ENCODE results near the gene ELP5.
A peak's percentile ranks its signal among the peaks of the same experiment; 100 is the strongest.

ELP5 gene

DNA sequence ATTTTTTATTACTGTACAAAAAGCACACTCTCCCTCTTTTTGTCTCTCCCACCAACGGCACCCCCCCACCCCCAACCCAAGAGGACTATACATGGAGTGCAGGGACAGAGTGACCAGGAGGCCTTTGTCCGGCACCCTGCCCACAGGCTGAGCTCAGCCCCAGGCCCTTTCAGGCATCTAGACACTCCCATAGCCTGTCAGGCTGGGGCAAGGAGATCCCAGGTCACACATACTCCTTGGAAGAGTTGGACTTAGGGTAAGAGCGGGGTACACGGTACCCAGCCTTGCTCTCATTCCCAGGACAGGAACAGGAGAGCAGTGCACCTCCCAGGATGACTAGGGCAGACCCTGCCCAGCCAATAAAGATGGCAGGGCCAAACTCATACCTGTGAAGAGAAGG, 8.1 kb downstream of the ELP5 start:
- DNase-seq (ENCODE audit: extremely low read depth, insufficient read length) = no peak
- TF ChIP-seq, protein P1, sequence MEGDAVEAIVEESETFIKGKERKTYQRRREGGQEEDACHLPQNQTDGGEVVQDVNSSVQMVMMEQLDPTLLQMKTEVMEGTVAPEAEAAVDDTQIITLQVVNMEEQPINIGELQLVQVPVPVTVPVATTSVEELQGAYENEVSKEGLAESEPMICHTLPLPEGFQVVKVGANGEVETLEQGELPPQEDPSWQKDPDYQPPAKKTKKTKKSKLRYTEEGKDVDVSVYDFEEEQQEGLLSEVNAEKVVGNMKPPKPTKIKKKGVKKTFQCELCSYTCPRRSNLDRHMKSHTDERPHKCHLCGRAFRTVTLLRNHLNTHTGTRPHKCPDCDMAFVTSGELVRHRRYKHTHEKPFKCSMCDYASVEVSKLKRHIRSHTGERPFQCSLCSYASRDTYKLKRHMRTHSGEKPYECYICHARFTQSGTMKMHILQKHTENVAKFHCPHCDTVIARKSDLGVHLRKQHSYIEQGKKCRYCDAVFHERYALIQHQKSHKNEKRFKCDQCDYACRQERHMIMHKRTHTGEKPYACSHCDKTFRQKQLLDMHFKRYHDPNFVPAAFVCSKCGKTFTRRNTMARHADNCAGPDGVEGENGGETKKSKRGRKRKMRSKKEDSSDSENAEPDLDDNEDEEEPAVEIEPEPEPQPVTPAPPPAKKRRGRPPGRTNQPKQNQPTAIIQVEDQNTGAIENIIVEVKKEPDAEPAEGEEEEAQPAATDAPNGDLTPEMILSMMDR (IDR thresholded peaks at IDR 0.05; ENCODE audit: insufficient read depth, low read length, poor library complexity, severe bottlenecking) = no peak
- peaks cover 2% of the 10 kb centered on the region; the same call in 1 of the 2 replicates for H3K27me3 ChIP-seq (replicated peaks; ENCODE audit: control insufficient read depth, insufficient read depth, low read length)
- no peak overlapping the region for H3K4me3 ChIP-seq (replicated peaks; ENCODE audit: low read depth, low read length)
- H3K36me3 ChIP-seq (ENCODE audit: control insufficient read depth, insufficient read depth, low read length) = peaks cover 14% of the 10 kb centered on the region

- Histone ChIP-seq H3K27me3 (replicated peaks; ENCODE audit: control insufficient read depth, insufficient read depth, low read length) (peaks cover 2% of the 10 kb centered on the region; the same call in 1 of the 2 replicates), H3K36me3 (ENCODE audit: control insufficient read depth, insufficient read depth, low read length) (peaks cover 13% of the 10 kb centered on the region), H3K4me3 (replicated peaks; ENCODE audit: low read depth, low read length) (peak overlapping the region; percentile 14)
- DNase-seq (ENCODE audit: extremely low read depth, insufficient read length) = no peak
- TF ChIP-seq, protein P1 (IDR thresholded peaks at IDR 0.05; ENCODE audit: insufficient read depth, low read length, poor library complexity, severe bottlenecking) = no peak
Measured at GRCh38 chr17:7260651-7261378, 8.8 kb downstream of the ELP5 start.

- DNase-seq (ENCODE audit: extremely low read depth, insufficient read length) = no peak
- Histone ChIP-seq H3K4me3 (replicated peaks; ENCODE audit: low read depth, low read length) (peak overlapping the region; percentile 14; the same call in 1 of the 2 replicates), H3K36me3 (ENCODE audit: control insufficient read depth, insufficient read depth, low read length) (peaks cover 11% of the 10 kb centered on the region), H3K27me3 (replicated peaks; ENCODE audit: control insufficient read depth, insufficient read depth, low read length) (peaks cover 2% of the 10 kb centered on the region; the same call in 1 of the 2 replicates)
- TF ChIP-seq, protein P1 (IDR thresholded peaks at IDR 0.05; ENCODE audit: insufficient read depth, low read length, poor library complexity, severe bottlenecking) = no peak
Measured at GRCh38 chr17:7261379-7262191, 9.6 kb downstream of the ELP5 start.

GRCh38 chr17:7262192-7262934, 10.3 kb downstream of the ELP5 start, which contains the start of gene CLDN7:
Gene CLDN7, minus strand, starts transcription at chr17:7262478. Its CDS starts 435 bp downstream, at chr17:7262043.
- Histone ChIP-seq H3K4me3 (replicated peaks; ENCODE audit: low read depth, low read length) (no peak within 1 kb of the TSS), H3K27me3 (replicated peaks; ENCODE audit: control insufficient read depth, insufficient read depth, low read length) (peaks cover 2% of the 10 kb centered on the region; the same call in 1 of the 2 replicates), H3K36me3 (ENCODE audit: control insufficient read depth, insufficient read depth, low read length) (peaks cover 7% of the 10 kb centered on the region)
- no peak for DNase-seq (ENCODE audit: extremely low read depth, insufficient read length)
- TF ChIP-seq, protein P1 (IDR thresholded peaks at IDR 0.05; ENCODE audit: insufficient read depth, low read length, poor library complexity, severe bottlenecking) = no peak

DNA sequence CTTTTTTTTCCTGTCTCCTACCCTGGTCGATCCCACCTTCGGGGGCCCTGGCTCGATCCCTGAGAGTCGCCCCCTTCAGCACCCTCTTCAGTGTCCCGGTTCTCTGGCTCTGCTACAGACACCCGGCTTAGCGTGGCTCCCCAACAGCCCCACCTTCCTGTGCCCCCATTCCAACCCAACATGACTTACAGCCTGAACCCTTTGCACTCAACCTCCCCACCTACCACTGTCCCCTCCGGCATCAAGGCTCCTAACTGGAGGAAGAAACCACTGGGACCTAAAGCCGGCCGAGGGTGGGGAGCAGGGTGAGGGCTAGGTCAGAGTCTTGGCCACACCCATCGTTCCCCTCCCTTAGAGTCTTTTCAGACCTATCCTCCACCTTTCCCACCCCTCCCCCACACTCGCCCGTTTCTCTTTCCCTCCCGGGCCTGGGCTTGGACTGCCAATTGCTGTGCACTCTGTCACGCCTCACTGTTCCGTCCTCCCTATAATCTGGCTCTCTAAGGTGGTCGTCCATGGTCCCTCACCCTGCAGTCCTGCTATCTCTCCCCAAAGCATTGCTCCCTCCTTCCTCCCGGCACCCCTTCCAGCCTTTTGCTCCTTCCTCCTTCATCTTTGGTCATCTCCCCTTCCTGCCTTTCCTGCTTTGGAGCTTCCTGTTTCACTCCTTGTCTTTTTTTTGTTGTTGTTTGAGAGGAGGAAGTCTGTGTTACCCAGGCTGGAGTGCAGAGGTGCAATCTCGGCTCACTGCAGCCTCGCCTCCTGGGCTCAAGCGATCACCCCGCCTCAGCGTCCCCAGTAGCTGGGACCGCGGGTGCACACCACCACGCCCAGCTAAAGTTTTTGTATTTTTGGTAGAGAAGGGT, 11.2 kb downstream of the ELP5 start:
- DNase-seq (ENCODE audit: extremely low read depth, insufficient read length) = no peak
- no peak overlapping the region for H3K4me3 ChIP-seq (replicated peaks; ENCODE audit: low read depth, low read length)
- TF ChIP-seq, protein P1 (IDR thresholded peaks at IDR 0.05; ENCODE audit: insufficient read depth, low read length, poor library complexity, severe bottlenecking) = no peak
- H3K36me3 ChIP-seq (ENCODE audit: control insufficient read depth, insufficient read depth, low read length) = peaks cover 5% of the 10 kb centered on the region
- peaks cover 2% of the 10 kb centered on the region; the same call in 1 of the 2 replicates for H3K27me3 ChIP-seq (replicated peaks; ENCODE audit: control insufficient read depth, insufficient read depth, low read length)

All from GM06990 (cell line).